Endodermal cell (in vitro differentiated cells): ENCODE data around the gene IL10RB. TPM values are rescaled to one million over a fixed set of nuclear protein-coding genes. Genes with fewer than 3 reads are reported as not detected.

Source experiments
- DNase-seq: peaks from one replicate; pipeline ENCODE4 v3.0.0-alpha.2; 2017
- H3K27ac ChIP-seq: 2 replicates; pipeline ENCODE4 v1.5.1; 2013; ENCODE audit warnings: mild to moderate bottlenecking, low read depth, low read length, moderate library complexity
- H3K27me3 ChIP-seq: 2 replicates; pipeline ENCODE4 v1.6.1; 2013; ENCODE audit warnings: mild to moderate bottlenecking, low read length, moderate library complexity; ENCODE audit not compliant: insufficient read depth, control insufficient read depth, poor library complexity, severe bottlenecking
- H3K36me3 ChIP-seq: 2 replicates; pipeline ENCODE4 v1.7.0; 2013; ENCODE audit warnings: mild to moderate bottlenecking, low read length, moderate library complexity; ENCODE audit not compliant: control insufficient read depth, insufficient read depth
- H3K4me1 ChIP-seq: one replicate; pipeline ENCODE4 v1.7.0; 2013; ENCODE audit warnings: low read length; ENCODE audit not compliant: control insufficient read depth, insufficient read depth
- H3K4me3 ChIP-seq: 2 replicates; pipeline ENCODE4 v1.5.1; 2013; ENCODE audit warnings: mild to moderate bottlenecking, low read length, moderate library complexity
- H3K9ac ChIP-seq: 2 replicates; pipeline ENCODE4 v1.6.1; 2013; ENCODE audit warnings: mild to moderate bottlenecking, low read length, moderate library complexity; ENCODE audit not compliant: poor library complexity, severe bottlenecking; ENCODE audit errors: extremely low read depth
- H3K9me3 ChIP-seq: 2 replicates; pipeline ENCODE4 v1.6.1; 2013; ENCODE audit warnings: mild to moderate bottlenecking, low read length, moderate library complexity; ENCODE audit not compliant: control insufficient read depth
- H3K27ac Mint-ChIP-seq: 2 replicates; pipeline ENCODE4 v1.8.0; 2020; ENCODE audit warnings: mixed read lengths
- H3K27me3 Mint-ChIP-seq: 2 replicates; pipeline ENCODE4 v1.8.0; 2021; ENCODE audit warnings: mild to moderate bottlenecking, mixed read lengths; ENCODE audit not compliant: insufficient read depth
- H3K36me3 Mint-ChIP-seq: 2 replicates; pipeline ENCODE4 v1.8.0; 2020; ENCODE audit warnings: low read depth, mixed read lengths
- H3K4me1 Mint-ChIP-seq: 2 replicates; pipeline ENCODE4 v1.8.0; 2020; ENCODE audit warnings: mixed read lengths
- H3K4me3 Mint-ChIP-seq: 2 replicates; pipeline ENCODE4 v1.8.0; 2020; ENCODE audit warnings: mild to moderate bottlenecking, moderate library complexity, mixed read lengths
- H3K9me3 Mint-ChIP-seq: 2 replicates; pipeline ENCODE4 v1.8.0; 2020; ENCODE audit warnings: mild to moderate bottlenecking, mixed read lengths
- CTCF ChIP-seq: fragments of 200-600 bp; sonication (generic); conservative IDR thresholded peaks from 2 replicates; pipeline ENCODE4 v1.5.0; 2021; ENCODE audit warnings: antibody characterized with exemption, mild to moderate bottlenecking
- WGBS, 2 experiments: methylation state at CpG; one replicate each; pipeline versions ENCODE4 v1.1.5 to v1.1.7; 2013; ENCODE audit warnings: missing lambda C conversion rate in 2 of 2, mixed read lengths in 1 of 2; ENCODE audit not compliant: insufficient coverage in 1 of 2, insufficient read length in 1 of 2; 5-methylcytosine and 5-hydroxymethylcytosine counted together
- total RNA-seq, 2 donors: library from RNA; stranded (reverse); fragmentation: NEBNext Ultra II Directional in 1 of 2; extraction: Animal tissue kit (Norgen Biotek cat#: 25700) in 1 of 2; gene quantifications; 2 replicates in 1 of 2; 3 replicates in 1 of 2; pipeline ENCODE4 v1.2.1, GENCODE V29; 2021

Gene IL10RB
- total RNA-seq, 2 donors from 2014 or later, result 4.1 to 5.3 TPM

DNA sequence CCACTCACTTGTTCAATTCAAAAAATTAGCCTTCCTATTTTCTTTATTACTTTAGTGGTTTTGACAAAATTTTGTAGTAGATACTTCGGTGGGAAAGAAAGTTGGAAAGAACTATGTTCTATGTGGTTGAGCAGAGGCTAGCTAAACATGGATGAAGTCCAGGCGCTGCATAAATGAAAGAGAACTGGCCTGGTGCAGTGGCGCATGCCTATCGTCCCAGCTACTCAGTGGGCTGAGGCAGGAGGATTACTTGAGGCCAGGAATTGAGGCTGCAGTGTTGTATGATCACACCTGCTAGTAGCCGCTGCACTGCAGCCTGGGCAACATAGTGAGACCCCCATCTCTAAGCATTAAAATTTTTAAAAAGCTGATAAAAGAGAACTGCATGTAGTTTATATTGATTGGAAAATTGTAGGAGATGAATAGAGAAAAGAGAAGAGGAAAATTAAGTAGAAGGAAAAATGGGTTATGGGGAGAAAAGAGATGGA is 79.6 kb downstream of the IL10RB start:
- H3K9ac ChIP-seq, result no peak overlapping the region
- TF ChIP-seq CTCF, result no peak
- H3K36me3 Mint-ChIP-seq, result peaks cover 38% of the 10 kb centered on the region
- 91 to 100% methylated on average over 4 to 5 of the region's 5 CpGs for WGBS, 2 experiments
- no peak overlapping the region for H3K27ac ChIP-seq
- H3K4me1 Mint-ChIP-seq, result no peaks in the 10 kb centered on the region
- H3K4me3 ChIP-seq, result no peak overlapping the region
- H3K9me3 Mint-ChIP-seq, result no peaks in the 10 kb centered on the region
- H3K4me3 Mint-ChIP-seq, result no peak overlapping the region
- H3K27me3 ChIP-seq, result no peaks in the 10 kb centered on the region
- no peaks in the 10 kb centered on the region for H3K27me3 Mint-ChIP-seq
- no peaks in the 10 kb centered on the region for H3K4me1 ChIP-seq
- peaks cover 70% of the 10 kb centered on the region for H3K36me3 ChIP-seq
- DNase-seq, result no peak
- no peak overlapping the region for H3K27ac Mint-ChIP-seq
- H3K9me3 ChIP-seq, result no peaks in the 10 kb centered on the region

Other genes starting within 250 kb of the IL10RB start
- under 1 TPM in 1 of 2 donors, not detected in 1; 0.53 TPM for gene OLIG2, start 240.4 kb upstream of the IL10RB start, total RNA-seq
- gene OLIG1, start 196.2 kb upstream of the IL10RB start, total RNA-seq, result under 1 TPM in 1 of 2 donors, not detected in 1; 0.48 TPM
- 10 to 100 TPM; 14.1 to 27.7 TPM for gene IFNAR2, start 36.4 kb upstream of the IL10RB start, total RNA-seq
- gene IFNAR1, start 58.6 kb downstream of the IL10RB start, total RNA-seq, result 10 to 100 TPM; 11.7 to 16.9 TPM
- gene IFNGR2, start 137.0 kb downstream of the IL10RB start, total RNA-seq, result 10 to 100 TPM; 41.9 to 55.1 TPM
- 10 to 100 TPM; 35.8 to 57.2 TPM for gene TMEM50B, start 213.6 kb downstream of the IL10RB start, total RNA-seq
- 1 to 10 TPM; 3.9 to 5.8 TPM for gene DNAJC28, start 225.3 kb downstream of the IL10RB start, total RNA-seq